ENCODE measurements around the gene ZNHIT3.

ZNHIT3 gene

GRCh38 chr17:36535669-36536081 is 49.2 kb downstream of the ZNHIT3 start:
- TF ChIP-seq POLR2AphosphoS5 (IDR thresholded peaks at IDR 0.05; ENCODE audit: low read depth, low read length) (0 out of 2 replicates have a peak, but pooled peaks have one; percentile 12), REST (IDR thresholded peaks at IDR 0.05; ENCODE audit: insufficient read depth in 1 of 2, low read depth in 2 of 2, low read length in 2 of 2) (no peak)

GRCh38 chr17:36540696-36541095 is 54.2 kb downstream of the ZNHIT3 start:
- TF ChIP-seq POLR2AphosphoS5 (IDR thresholded peaks at IDR 0.05; ENCODE audit: low read depth, low read length) (no peak), REST (IDR thresholded peaks at IDR 0.05; ENCODE audit: insufficient read depth in 1 of 2, low read depth in 2 of 2, low read length in 2 of 2) (no peak), FOXP2 (optimal IDR thresholded peaks at IDR 0.05; ENCODE audit: borderline replicate concordance, extremely low read depth, extremely low read length, insufficient read depth) (no peak), SIN3A (IDR thresholded peaks at IDR 0.05; ENCODE audit: borderline replicate concordance, insufficient read depth, low read length) (no peak), TAF1 (IDR thresholded peaks at IDR 0.05; ENCODE audit: borderline replicate concordance, insufficient read depth, low read length) (no peak)

GRCh38 chr17:36542755-36543154 is 56.3 kb downstream of the ZNHIT3 start:
- TF ChIP-seq TAF1 (IDR thresholded peaks at IDR 0.05; ENCODE audit: borderline replicate concordance, insufficient read depth, low read length), result no peak
- TF ChIP-seq REST (IDR thresholded peaks at IDR 0.05; ENCODE audit: insufficient read depth in 1 of 2, low read depth in 2 of 2, low read length in 2 of 2), result no peak
- TF ChIP-seq POLR2AphosphoS5 (IDR thresholded peaks at IDR 0.05; ENCODE audit: low read depth, low read length), result no peak
- TF ChIP-seq FOXP2 (optimal IDR thresholded peaks at IDR 0.05; ENCODE audit: borderline replicate concordance, extremely low read depth, extremely low read length, insufficient read depth), result no peak
- no peak for TF ChIP-seq SIN3A (IDR thresholded peaks at IDR 0.05; ENCODE audit: borderline replicate concordance, insufficient read depth, low read length)

- TF ChIP-seq REST (IDR thresholded peaks at IDR 0.05; ENCODE audit: insufficient read depth in 1 of 2, low read depth in 2 of 2, low read length in 2 of 2) (peak in 1 of 2 experiments; percentile 8; a peak in 1 of 4 replicates), TAF1 (IDR thresholded peaks at IDR 0.05; ENCODE audit: borderline replicate concordance, insufficient read depth, low read length) (no peak)
Observed at GRCh38 chr17:36544044-36544306, 57.5 kb downstream of the ZNHIT3 start.

- TF ChIP-seq POLR2AphosphoS5 (IDR thresholded peaks at IDR 0.05; ENCODE audit: low read depth, low read length) (peak; percentile 84), SIN3A (IDR thresholded peaks at IDR 0.05; ENCODE audit: borderline replicate concordance, insufficient read depth, low read length) (peak; percentile 38; the same call in 1 of the 2 replicates), FOXP2 (optimal IDR thresholded peaks at IDR 0.05; ENCODE audit: borderline replicate concordance, extremely low read depth, extremely low read length, insufficient read depth) (no peak), REST (IDR thresholded peaks at IDR 0.05; ENCODE audit: insufficient read depth in 1 of 2, low read depth in 2 of 2, low read length in 2 of 2) (no peak), TAF1 (IDR thresholded peaks at IDR 0.05; ENCODE audit: borderline replicate concordance, insufficient read depth, low read length) (peak; percentile 72)
Observed at GRCh38 chr17:36544307-36545076, 58.0 kb downstream of the ZNHIT3 start, which contains the start of gene GGNBP2. Gene GGNBP2, plus strand, starts transcription at chr17:36544919. Its CDS starts 806 bp downstream, at chr17:36545725.
